Keratinocyte (primary cell): ENCODE data around the gene SIDT2.

ENCODE experiments used
- EZH2 ChIP-seq: IDR thresholded peaks from one replicate; pipeline ENCODE4 v1.6.1; 2012; ENCODE audit warnings: inconsistent platforms, mild to moderate bottlenecking, low read length, moderate library complexity
- TF ChIP-seq, protein P1 (sequence below), 3 experiments: IDR thresholded peaks in 1 of 3; conservative IDR thresholded peaks in 1 of 3; optimal IDR thresholded peaks in 1 of 3; 2 replicates in 2 of 3; 3 replicates in 1 of 3; pipeline versions ENCODE3 to v1.5.1; 2011; ENCODE audit warnings: low read length in 3 of 3, mild to moderate bottlenecking in 3 of 3, moderate library complexity in 2 of 3, control low read depth in 1 of 3, inconsistent platforms in 1 of 3; ENCODE audit not compliant: insufficient read depth in 2 of 3; ENCODE audit errors: extremely low read depth in 1 of 3

DNA sequence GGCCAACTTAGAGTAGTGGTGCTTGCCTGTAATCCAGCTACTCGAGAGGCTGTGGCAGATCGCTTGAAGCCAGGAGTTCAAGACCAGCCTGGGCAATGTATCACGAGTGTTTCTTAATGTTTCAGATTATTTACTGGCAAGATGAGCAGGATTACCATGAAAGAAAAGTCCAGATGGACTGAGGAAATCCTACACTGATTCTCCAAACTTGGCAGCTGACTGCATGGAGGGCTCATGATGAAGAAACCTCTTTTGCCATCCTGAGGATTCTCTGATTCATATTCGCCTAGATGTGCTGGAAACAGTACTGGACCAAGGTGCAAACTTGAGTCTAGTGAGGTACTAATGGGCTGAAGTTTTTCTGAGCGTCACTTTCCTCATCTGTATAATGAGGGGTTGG is 2.8 kb upstream of the SIDT2 start:
- TF ChIP-seq, protein P1, sequence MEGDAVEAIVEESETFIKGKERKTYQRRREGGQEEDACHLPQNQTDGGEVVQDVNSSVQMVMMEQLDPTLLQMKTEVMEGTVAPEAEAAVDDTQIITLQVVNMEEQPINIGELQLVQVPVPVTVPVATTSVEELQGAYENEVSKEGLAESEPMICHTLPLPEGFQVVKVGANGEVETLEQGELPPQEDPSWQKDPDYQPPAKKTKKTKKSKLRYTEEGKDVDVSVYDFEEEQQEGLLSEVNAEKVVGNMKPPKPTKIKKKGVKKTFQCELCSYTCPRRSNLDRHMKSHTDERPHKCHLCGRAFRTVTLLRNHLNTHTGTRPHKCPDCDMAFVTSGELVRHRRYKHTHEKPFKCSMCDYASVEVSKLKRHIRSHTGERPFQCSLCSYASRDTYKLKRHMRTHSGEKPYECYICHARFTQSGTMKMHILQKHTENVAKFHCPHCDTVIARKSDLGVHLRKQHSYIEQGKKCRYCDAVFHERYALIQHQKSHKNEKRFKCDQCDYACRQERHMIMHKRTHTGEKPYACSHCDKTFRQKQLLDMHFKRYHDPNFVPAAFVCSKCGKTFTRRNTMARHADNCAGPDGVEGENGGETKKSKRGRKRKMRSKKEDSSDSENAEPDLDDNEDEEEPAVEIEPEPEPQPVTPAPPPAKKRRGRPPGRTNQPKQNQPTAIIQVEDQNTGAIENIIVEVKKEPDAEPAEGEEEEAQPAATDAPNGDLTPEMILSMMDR (optimal IDR thresholded peaks at IDR 0.05 in 1 of 3, IDR thresholded peaks at IDR 0.05 in 1 of 3, conservative IDR thresholded peaks at IDR 0.05 in 1 of 3; ENCODE audit: extremely low read depth in 1 of 3, insufficient read depth in 2 of 3, low read length in 3 of 3): no peak
- no peak for TF ChIP-seq EZH2
